Chondrocyte (in vitro differentiated cells): ENCODE results near the gene PC. TPM values are rescaled to one million over a fixed set of nuclear protein-coding genes. Genes with fewer than 3 reads are reported as not detected.

ENCODE experiments used
- DNase-seq: peaks from one replicate; pipeline ENCODE4 v3.0.0; 2021; ENCODE audit warnings: mixed read lengths, low spot score
- H3K27ac Mint-ChIP-seq: one replicate; pipeline ENCODE4 v1.8.0; 2021; ENCODE audit warnings: mild to moderate bottlenecking, moderate library complexity, mixed read lengths; ENCODE audit not compliant: unreplicated experiment
- H3K27me3 Mint-ChIP-seq: 2 replicates; pipeline ENCODE4 v1.8.0; 2021; ENCODE audit warnings: low read depth, mixed read lengths
- H3K36me3 Mint-ChIP-seq: 2 replicates; pipeline ENCODE4 v1.8.0; 2021; ENCODE audit warnings: low read depth, mixed read lengths
- H3K4me1 Mint-ChIP-seq: 2 replicates; pipeline ENCODE4 v1.8.0; 2021; ENCODE audit warnings: low read depth, mild to moderate bottlenecking, mixed read lengths
- H3K4me3 Mint-ChIP-seq: one replicate; pipeline ENCODE4 v1.8.0; 2021; ENCODE audit warnings: mild to moderate bottlenecking, moderate library complexity, mixed read lengths; ENCODE audit not compliant: unreplicated experiment
- H3K9me3 Mint-ChIP-seq: 2 replicates; pipeline ENCODE4 v1.8.0; 2021; ENCODE audit warnings: low read depth, mixed read lengths
- CTCF ChIP-seq: fragments of 200-600 bp; sonication (generic); IDR thresholded peaks from 2 replicates; pipeline ENCODE4 v1.5.0; 2021; ENCODE audit warnings: antibody characterized with exemption, mild to moderate bottlenecking, moderate library complexity
- total RNA-seq: library from RNA; stranded (reverse); gene quantifications from 3 replicates; pipeline ENCODE4 v1.2.1, GENCODE V29; 2021

The PC gene
- total RNA-seq, 1 donor from 2014 or later = 12.3 TPM

- Mint-ChIP-seq H3K36me3 (no peaks in the 10 kb centered on the region), H3K4me3 (no peak overlapping the region), H3K27ac (no peak overlapping the region), H3K27me3 (no peaks in the 10 kb centered on the region), H3K9me3 (no peaks in the 10 kb centered on the region), H3K4me1 (peaks cover 59% of the 10 kb centered on the region)
- DNase-seq = no peak
- TF ChIP-seq CTCF = no peak
These were observed 78.6 kb downstream of the PC start for GRCh38 chr11:66879583-66879982.

- Mint-ChIP-seq H3K27ac (no peak overlapping the region), H3K9me3 (no peaks in the 10 kb centered on the region), H3K4me1 (peaks cover 59% of the 10 kb centered on the region), H3K36me3 (no peaks in the 10 kb centered on the region), H3K27me3 (no peaks in the 10 kb centered on the region), H3K4me3 (no peak overlapping the region)
- no peak for TF ChIP-seq CTCF
- no peak for DNase-seq
These were observed 79.2 kb downstream of the PC start for GRCh38 chr11:66879000-66879399.

GRCh38 chr11:66878474-66878873, 79.7 kb downstream of the PC start:
- no peaks in the 10 kb centered on the region for H3K27me3 Mint-ChIP-seq
- no peak for TF ChIP-seq CTCF
- no peaks in the 10 kb centered on the region for H3K36me3 Mint-ChIP-seq
- H3K27ac Mint-ChIP-seq = peak overlapping the region; percentile 76
- no peak for DNase-seq
- H3K4me1 Mint-ChIP-seq = peaks cover 55% of the 10 kb centered on the region
- peak overlapping the region; percentile 25 for H3K4me3 Mint-ChIP-seq
- no peaks in the 10 kb centered on the region for H3K9me3 Mint-ChIP-seq

GRCh38 chr11:66877588-66878385, 80.4 kb downstream of the PC start:
- H3K27me3 Mint-ChIP-seq = no peaks in the 10 kb centered on the region
- DNase-seq = no peak
- no peaks in the 10 kb centered on the region for H3K9me3 Mint-ChIP-seq
- H3K27ac Mint-ChIP-seq = peak overlapping the region; percentile 76
- peak overlapping the region; percentile 25 for H3K4me3 Mint-ChIP-seq
- no peak for TF ChIP-seq CTCF
- H3K36me3 Mint-ChIP-seq = no peaks in the 10 kb centered on the region
- H3K4me1 Mint-ChIP-seq = peaks cover 48% of the 10 kb centered on the region

- Mint-ChIP-seq H3K4me3 (no peak overlapping the region), H3K27me3 (no peaks in the 10 kb centered on the region), H3K27ac (no peak overlapping the region), H3K4me1 (peaks cover 27% of the 10 kb centered on the region), H3K36me3 (no peaks in the 10 kb centered on the region), H3K9me3 (no peaks in the 10 kb centered on the region)
- no peak for TF ChIP-seq CTCF
- DNase-seq = no peak
These were observed 82.8 kb downstream of the PC start for GRCh38 chr11:66875378-66875777.
